Right forelimb (tissue), 1 donor: Measurements from ENCODE around the gene ASIC1.

Experiments
- DNase-seq: peaks from one replicate; pipeline ENCODE4 v3.0.0-alpha.2; 2018

ASIC1 gene

DNA sequence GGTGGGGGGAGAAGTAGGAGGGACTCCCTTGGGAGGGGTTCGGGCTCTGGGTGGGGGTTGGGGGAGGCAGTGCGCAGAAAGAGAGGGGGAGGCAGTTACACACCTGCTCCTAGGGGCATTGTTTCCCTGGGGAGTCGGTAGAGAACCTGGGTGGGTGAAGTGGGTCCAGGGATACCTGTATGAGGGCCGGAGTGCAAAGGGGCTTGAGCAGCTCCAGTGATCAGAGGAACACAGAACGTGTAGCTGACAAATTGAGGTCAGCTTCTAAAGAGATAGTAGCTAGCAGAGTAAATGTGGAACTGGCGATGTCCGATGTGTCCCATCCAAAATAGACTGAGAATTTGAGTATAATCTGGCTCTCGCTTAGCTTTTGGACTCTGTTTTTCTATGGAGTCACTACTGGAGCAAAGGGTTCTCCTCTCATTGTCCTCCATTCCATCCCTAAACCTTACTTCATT lies 28.2 kb downstream of the ASIC1 start:
- no peak for DNase-seq

DNA sequence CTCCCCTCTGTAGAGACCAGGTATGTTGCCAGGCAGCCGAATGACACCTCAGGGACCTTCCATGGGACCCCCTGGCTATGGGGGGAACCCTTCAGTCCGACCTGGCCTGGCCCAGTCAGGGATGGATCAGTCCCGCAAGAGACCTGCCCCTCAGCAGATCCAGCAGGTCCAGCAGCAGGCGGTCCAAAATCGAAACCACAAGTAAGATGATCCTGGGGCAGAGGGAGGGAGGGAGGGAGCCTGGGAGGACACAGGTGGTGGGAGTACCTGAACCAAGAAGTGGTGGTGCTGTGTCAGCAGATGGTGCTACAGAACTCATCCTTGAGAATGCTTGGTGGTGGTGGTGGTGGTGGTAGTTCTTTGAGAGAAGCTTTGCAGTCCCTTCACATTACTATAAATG lies 28.8 kb downstream of the ASIC1 start:
- DNase-seq, result no peak

DNA sequence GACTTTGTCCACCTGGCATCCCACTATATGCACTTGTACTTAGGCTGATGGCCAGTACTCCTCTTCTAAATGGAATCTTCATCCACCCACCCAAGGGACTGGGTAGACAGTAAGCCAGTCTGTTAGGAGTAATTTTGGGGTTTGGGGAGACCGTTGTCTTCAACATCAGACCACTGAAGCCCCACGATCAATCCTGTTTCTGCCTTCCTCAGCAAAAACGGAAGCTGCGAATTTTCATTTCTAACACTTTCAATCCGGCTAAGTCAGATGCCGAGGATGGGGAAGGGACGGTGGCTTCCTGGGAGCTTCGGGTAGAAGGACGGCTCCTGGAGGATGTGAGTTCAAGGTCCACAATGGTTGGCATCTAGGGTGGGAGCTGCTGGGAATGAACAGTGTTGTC lies 29.8 kb downstream of the ASIC1 start:
- DNase-seq, result no peak

DNA sequence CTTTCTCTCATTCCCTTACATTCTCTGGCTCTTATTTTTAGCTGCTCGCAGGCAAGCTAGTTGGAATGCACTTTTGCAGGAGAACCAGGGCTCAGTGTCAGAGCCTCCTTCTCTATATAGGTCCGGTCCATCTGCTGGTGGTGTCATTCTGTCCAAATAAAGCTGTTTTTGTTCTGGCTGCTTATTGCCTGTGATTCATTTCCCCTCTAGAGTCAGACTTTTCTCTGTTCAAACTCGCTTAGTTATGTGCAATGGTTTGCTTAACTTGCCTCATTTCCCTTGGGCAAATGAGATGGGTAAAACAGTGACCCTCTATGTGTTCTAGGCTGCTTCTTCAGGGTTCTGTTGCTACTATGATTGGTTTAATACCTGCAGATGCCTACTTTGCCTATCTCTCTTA lies 30.6 kb downstream of the ASIC1 start:
- DNase-seq, result no peak

DNA sequence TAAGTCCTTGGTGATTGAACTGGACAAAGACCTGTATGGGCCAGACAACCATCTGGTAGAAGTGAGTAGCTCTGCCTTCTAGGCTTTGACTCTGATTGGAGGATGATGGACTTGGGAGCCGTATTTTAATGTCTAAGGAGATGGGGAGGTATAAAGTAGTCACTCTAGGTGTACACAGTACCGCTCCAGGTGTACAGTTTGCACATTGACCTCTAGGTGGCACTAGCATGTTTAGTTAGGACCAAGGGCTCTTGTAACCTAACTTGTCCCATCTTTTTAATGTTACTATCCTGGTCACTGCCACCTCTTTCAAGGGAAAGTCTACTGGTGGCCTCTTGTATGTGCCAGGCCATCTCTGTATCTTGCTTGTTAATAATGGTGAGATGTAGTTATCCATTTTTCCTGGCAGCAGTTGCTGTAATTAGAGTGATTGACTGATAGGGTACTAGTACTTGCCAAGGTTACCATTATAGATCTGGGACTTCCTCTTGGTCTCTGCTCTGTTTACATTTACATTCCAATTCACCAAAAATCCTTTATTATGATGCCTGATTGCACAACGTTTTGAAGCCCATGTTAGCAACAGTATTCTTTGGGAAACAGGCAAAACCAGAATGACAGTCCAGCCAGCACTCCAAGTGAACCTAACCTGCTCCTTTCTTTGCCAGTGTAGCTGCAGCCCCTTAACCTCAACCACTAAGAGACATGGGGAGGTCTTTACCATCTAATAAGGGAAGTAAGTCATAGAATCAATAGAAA lies 31.4 kb downstream of the ASIC1 start:
- no peak for DNase-seq

DNA sequence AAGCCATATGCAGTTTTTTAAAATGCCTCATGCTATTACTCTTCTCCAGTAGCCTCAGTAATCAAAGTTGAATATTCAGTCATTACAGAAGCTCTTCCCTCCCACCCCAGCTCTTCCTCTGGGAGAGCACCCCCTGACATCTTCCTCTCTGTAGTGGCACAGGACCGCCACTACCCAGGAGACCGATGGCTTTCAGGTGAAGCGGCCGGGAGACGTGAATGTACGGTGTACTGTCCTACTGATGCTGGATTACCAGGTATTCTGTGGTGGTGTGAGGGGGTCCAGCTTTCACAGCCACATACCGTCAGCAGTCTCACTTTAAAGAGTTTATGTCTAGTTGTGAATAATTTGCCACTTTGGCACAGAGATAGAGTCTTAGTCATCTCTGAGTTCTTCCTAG lies 32.3 kb downstream of the ASIC1 start:
- DNase-seq, result no peak

DNA sequence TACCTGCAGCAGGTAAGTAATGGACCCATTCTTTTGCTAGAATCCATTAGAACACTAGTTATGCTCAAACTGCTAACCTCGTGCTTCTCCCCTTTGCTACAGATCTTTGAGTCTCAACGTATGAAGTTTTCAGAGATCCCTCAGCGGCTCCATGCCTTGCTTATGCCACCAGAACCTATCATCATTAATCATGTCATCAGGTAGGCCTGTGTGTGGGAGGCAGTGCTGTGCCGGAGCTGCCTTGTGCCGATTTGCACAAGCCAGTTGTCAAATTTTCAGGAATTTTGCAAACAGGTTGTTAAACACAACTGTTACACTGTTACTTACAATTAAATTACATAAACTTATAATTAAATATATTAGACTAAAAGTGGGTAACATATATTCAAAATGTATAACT lies 33.0 kb downstream of the ASIC1 start:
- no peak for DNase-seq

DNA sequence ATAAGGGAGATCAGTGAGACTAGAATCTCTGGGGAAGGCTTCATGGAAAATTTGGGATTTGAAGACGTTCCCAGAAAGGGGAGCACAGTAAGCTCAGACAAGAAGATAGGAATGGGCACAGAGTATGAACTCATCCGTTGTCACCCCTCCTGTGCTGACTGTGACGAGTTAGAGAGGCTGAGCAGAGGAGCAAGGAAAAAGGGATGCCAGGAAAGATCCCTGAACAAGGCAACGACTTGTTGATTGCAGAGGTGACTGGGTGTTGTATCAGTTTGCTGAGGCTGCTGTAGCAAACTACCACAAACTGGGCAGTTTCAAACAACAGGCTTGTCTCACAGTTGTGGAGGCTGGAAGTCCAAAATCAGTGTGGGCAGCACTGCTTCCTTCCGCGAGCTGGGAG lies 40.6 kb downstream of the ASIC1 start:
- DNase-seq, result no peak

DNA sequence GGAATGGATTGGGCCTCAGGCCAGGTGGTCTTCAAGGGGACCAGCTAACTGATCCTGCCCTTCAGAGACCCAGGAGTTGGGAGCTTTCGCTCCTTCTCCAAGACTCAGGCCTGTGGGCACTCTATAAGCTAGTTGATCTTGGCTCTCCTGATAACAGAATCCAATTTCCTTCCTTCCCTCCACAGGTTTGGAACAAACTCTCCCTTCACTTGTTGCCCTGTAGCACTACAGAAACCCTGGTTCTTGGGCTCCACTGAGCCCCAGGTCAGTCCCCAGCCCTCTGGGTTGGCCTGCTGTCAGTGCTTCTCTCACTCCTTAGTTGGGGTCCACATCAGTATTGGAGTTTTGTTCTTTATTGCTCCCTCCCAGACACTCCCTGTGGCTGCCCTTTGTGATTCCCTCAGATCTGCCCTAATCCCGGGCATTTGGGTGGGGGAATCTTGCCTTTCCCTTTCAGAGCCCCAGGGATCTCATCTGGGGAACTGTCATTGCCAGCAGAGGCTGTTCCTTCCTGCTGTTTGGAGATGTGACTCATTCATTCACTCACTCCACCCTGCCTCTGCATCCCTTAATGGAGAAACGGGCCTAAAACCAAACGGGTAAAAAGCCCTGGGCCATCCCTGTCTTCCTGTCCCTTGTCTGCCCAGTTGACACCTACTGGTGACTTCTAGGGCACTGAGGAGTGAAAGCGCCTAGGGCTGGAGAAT lies 42.1 kb downstream of the ASIC1 start:
- no peak for DNase-seq

DNA sequence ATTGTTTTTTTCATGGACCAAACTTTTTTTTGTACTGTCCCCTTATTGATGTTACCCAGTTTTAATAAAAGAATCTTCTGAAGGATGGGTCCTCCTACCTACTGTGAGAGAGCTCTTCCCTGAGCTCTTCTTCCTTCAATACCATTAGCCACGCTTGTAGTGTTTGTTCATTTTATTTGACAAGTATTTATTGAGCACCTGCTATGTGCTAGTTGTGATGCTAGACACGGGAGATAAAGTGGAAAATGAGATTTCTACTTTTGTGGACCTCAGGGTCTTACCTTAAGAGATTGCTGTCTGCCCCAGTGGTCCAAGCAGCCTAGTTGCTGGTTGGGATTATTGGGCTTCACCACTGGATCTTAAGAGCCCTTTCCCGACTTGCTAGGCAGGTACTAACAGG lies 43.2 kb downstream of the ASIC1 start:
- DNase-seq, result no peak

DNA sequence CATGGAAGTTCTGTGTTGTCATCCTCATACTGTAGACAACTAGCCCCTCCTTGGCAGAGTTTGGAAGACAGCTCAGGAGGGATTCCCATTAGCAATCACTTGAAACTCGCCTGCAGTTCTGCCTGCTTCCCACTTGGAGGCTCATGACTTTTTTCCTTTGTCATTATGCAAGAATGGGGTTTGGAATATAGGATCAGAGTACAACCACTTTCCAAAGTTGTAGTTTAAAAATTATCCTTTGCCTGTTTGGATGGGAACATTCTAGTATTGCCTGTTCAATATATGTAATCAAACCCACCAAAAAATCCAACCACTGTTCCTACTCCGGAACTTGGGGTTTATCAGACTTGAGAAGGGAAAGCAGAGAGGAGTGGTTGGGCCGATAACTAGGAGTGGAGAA lies 44.3 kb downstream of the ASIC1 start:
- no peak for DNase-seq

DNA sequence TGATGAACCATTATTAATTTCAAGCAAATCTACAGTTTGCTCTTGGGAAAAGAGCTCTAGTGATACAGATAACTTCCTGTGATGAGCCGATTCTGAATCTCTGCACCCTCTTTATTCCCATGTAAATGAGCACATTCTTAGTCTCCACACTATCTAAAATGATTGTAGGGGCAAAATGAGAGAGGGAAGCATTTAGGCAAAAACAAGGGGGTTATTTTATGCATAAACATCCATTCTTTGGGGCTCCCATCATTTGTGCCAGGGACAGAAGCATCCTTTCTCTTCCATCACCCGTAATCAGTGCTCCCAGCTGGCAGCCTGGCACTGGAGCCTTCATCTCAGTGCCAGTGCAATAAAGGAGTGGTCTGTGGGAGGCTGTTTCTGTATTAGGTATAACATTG lies 44.7 kb downstream of the ASIC1 start:
- DNase-seq, result no peak

DNA sequence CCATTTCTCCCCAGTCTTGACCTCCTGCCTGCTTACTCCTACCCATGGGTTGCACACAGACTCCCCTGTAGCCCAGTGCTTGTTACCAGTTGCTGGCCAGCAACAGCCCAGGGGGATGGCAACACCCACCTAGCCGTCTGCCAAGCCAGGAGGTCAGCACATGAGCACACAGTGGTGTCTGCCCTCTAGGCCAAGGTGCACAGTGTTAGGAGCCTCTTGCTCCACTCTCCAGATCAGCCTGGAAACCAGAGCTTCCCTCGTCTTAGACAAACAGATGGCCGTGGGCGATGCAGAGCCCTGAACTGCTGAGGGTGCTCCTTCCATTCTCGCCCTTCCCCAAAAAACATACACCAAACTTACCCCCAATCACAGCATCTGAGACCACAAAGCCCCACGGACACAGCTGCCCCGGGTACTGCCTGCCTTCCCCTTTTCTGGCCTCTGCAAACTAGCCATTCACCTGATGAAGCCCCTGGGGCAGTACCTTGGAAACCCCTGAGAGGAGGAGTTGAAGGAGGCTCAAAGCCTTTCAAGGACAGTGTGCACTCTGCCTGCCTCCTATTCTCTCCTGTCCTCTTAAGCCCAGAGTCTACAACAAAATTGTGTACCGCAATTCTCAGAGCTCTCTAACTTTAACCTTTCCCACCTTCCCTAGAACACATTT lies 45.4 kb downstream of the ASIC1 start:
- no peak for DNase-seq

DNA sequence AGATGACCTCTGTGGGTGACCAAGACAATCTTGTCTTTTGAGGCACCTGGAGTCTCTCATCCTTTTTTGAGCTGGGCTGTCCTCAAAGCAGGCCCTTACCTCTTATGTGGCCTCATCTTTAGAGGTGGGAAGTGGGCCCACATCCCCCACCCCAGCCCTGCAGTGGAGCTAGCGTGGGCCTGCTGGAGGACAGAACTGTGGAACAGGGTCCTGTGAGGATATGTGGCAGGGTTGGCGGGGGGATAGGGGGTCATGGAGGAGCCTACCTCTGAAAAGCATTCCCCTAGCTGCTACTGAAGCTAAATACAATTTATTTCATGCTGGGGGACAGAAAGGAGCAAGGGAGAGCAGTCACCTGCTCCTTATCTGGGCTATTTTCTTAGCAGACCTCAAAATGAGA lies 46.0 kb downstream of the ASIC1 start:
- no peak for DNase-seq

DNA sequence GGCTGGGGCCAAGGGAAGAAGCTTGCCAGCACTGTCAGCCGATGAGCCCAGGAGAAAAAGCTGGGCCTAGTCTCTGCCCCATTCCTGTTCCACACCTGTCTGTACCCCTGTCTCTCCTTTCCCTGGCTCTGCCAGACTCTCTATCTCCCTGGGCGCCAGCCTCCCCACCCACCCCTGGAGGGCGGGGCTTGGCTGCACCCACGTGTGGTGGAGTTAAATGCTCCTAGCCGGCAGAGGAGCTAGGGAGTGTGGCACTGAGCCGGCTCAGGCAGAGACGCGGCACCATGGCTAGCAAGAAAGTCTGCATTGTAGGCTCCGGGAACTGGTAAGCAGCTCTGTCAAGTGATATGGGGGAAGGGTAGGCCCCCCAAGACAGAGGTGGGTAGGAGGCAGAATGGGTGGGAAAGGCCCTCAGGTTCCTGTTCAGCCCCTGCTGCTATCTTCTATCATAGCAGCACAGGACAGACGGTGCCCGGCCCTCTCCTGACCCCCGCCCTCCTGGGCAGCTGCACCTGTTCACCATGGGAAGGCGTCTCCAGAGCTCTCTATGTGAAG lies 46.4 kb downstream of the ASIC1 start, which contains the start of gene GPD1:
Gene GPD1, plus strand, starts transcription at position 242 of the 555 bp plus-strand sequence. Its CDS starts 43 bp downstream, at position 285.
- DNase-seq, result no peak

DNA sequence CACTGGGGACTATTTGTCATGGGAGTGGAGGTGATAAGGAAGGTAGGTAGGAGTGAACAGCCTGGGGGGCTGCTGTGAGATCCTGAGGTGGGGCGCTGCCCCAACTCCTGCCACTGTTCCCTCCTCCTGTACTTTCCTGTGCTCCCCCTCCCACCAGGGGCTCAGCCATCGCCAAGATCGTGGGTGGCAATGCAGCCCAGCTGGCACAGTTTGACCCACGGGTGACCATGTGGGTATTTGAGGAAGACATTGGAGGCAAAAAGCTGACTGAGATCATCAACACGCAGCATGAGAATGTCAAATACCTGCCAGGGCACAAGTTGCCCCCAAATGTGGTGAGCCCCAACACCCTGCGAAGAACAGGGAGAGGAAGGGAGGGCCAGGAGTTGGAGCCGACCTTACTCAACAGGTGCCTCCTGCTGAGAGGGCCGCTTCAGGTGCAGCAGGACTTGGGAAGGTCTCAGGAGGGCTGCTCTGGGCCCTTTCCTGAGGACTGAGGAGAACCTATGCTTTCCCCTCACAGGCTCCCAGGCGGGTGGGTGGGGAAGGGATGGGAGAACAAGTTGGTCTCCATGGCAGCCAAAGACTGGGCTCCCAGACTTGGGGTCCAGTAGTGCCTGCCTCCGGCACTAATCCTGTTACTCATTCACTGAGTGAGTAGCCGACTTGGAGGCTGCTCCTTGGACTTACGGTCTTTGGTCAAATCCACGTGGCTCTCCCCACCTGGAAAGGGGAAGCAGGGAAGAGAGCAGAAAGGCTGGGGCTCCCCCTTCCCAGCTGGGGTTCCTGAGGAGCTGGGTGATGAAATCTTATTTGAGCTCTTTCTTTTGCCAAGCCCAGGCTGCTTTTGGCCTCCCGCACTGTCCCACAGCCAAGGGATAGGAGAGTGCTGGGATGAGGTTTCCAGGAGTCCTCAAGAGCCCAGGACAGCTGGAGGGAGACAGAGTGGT lies 47.3 kb downstream of the ASIC1 start:
- DNase-seq, result no peak

DNA sequence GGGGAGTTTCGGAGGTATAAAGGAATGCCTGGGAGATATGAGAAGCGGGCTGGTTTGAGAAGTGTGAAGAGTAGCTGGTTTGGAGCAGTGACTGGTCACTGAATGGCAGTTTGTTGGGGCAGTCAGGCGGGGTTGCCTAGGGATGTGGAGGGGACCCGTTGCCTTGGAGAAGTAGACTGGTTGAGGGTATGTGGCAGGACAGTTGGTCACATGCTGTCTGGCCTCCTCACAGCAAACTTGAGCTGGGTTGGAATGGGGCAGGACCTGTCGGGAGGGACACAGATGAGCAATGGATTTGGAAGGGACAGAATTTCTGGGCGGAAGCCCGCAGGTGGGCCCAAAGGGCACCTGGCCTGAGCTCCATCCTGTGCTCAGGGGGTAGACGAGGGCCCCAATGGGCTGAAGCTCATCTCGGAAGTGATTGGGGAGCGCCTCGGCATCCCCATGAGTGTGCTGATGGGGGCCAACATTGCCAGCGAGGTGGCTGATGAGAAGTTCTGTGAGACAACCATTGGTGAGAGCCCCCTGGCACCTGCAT lies 48.6 kb downstream of the ASIC1 start:
- no peak for DNase-seq

DNA sequence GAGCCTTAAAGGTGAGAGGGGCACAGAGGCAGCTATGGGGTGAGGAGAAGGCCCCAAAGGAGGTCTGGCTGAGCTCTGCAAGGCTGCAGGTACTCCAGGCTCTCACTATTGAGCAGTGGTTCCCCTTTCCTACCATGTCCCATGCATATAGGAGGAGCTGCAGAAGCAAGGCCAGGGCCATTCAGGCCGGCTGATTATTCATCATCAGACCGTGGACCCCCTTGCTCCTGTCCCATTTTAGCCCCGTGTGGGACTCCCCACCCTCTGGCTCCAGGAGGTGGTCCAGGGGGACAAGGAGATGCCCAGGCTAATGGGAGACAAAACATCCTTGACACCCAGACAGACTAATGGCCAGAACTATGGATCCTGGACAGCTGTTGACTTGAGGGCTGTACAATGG lies 49.5 kb downstream of the ASIC1 start:
- no peak for DNase-seq

DNA sequence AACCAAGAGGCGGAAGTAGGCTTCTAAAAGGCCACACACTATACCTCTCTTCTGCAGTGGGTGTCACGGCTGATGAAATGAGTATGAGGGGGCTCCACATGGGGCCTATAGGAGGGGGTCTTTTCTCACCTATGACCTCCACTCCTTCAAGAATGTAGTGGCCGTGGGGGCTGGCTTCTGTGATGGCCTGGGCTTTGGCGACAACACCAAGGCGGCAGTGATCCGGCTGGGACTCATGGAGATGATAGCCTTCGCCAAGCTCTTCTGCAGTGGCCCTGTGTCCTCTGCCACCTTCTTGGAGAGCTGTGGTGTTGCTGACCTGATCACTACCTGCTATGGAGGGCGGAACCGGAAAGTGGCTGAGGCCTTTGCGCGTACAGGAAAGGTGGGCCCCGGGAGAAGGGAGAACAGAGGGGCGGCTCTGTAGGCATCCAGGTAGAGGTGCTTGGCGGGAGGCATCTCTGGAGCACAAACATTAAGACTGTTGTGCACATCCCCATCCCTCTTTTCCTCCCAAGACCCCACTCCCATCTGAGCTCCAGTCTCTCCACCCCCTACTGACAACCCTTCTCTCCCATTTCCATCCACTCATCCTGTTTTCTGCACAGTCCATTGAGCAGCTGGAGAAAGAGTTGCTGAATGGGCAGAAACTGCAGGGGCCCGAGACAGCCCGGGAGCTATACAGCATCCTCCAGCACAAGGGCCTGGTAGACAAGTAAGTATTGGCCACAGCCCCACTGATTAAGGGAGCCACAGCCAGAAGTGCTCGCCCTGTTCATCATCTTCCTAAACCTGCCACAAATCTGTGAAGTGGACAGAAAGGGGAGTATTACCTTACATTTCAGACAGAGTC lies 50.2 kb downstream of the ASIC1 start:
- no peak for DNase-seq

DNA sequence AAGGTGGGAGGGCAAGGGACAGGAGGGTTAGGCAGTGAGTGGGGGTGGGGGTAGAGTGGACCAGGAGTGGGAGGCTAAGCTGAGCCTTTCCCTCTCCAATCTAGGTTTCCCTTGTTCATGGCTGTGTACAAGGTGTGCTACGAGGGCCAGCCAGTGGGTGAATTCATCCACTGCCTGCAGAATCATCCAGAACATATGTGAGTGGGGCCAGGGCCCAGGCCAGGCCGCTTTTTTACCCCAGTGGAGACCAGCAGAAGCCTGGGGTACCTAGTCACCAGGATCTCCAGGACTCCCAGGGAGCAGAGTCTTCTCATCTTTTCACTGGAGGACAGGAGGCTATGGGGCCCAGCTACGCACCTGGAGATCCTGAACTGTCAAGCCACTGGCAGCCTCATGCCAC lies 51.9 kb downstream of the ASIC1 start:
- no peak for DNase-seq

DNA sequence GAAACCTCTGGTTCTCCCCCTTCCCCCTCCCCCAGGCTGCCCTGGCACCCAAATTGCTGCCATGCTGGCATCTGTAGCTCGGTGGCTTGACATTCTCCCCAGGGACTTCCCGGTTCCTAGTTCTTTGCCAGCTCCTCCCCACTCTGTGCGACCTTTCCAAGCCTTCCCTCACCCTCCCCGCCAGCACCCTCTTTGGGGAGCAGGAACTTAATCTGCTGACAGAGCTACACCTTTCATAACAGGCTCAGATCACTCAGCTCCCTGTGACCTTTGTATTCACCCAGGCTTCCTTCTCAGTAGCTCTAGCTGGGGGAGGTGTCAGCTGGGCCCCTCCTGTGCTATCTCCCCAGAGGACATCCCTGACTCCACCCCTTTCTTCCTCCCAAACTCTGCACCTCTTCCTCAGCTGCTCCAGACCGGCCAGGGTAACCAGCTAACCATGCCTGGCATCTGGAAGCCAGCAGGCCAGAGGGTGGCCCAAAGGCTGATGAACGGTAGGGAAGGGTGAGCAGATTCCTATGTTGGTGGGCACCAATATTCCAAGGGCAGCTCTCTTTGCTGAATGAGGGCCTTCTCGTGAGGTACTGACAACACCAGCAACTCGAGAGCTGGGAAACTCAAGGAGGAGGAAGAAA lies 52.8 kb downstream of the ASIC1 start:
- no peak for DNase-seq
